PC-9 (cell line): Measurements from ENCODE around the gene ESAM.

ENCODE experiments used
- CTCF ChIP-seq: fragments of 200-600 bp; sonication (generic); conservative IDR thresholded peaks from 2 replicates; pipeline ENCODE4 v1.6.1; 2017; ENCODE audit warnings: mixed run types, antibody characterized with exemption, mild to moderate bottlenecking, moderate library complexity
- EZH2 ChIP-seq: fragments of 200-600 bp; sonication (generic); IDR thresholded peaks from 2 replicates; pipeline ENCODE4 v1.8.0; 2017; ENCODE audit warnings: antibody characterized with exemption, low read depth

DNA sequence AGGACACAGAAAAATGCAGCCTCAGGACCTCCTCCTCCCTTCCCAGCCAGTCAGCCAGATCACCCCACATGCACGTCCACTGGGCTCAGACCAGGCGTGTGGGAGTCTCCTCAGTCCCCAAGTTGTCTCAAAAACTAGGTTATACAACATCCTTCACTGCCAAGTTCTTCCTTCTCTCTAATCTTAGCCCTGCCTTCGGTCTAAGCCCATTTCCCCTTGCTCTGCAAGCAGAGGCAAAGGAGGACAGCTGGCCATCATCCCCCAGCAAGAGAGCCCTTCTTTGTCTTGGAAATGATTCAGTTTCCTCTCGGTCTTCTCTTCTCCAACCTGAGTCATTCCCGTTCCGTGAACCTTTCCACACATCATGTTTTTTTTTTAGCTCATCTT is 36.4 kb downstream of the ESAM start:
- TF ChIP-seq CTCF (no peak), EZH2 (no peak)
